ENCODE measurements around the gene NGFR.
A peak's percentile ranks its signal among the peaks of the same experiment; 100 is the strongest.
"Not testable (repeated sequence)": the region's sequence is repeated elsewhere in the genome, so short reads cannot be mapped to it uniquely, and the experiment has no call there.

The NGFR gene

DNA sequence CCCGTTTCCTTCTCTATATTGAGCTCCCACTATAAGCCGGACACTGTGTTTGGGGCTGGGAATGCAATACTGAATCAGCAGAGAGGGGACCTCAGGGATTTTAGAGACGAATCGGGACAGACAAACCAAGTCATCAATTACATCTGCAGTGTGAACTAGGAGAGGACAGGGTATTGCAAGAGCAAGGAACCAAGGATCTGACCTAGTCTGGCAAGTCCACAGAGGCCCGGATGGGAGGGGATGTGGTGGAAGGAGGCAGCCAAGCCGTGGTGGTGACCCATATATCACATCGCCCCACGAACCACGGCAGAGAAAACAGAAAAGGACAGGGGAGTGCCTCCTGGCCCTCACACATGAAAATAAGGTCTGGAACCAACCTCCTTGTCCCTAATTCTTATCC, 52.5 kb downstream of the NGFR start:
- peak; percentile 25 for DNase-seq

GRCh38 chr17:49548051-49548505, 53.0 kb downstream of the NGFR start:
- DNase-seq = peak; percentile 13

- peak; percentile 20 for DNase-seq
Measured at GRCh38 chr17:49548506-49549310, 53.6 kb downstream of the NGFR start.

- no peak for DNase-seq
Measured at GRCh38 chr17:49549311-49549605, 54.2 kb downstream of the NGFR start.

DNA sequence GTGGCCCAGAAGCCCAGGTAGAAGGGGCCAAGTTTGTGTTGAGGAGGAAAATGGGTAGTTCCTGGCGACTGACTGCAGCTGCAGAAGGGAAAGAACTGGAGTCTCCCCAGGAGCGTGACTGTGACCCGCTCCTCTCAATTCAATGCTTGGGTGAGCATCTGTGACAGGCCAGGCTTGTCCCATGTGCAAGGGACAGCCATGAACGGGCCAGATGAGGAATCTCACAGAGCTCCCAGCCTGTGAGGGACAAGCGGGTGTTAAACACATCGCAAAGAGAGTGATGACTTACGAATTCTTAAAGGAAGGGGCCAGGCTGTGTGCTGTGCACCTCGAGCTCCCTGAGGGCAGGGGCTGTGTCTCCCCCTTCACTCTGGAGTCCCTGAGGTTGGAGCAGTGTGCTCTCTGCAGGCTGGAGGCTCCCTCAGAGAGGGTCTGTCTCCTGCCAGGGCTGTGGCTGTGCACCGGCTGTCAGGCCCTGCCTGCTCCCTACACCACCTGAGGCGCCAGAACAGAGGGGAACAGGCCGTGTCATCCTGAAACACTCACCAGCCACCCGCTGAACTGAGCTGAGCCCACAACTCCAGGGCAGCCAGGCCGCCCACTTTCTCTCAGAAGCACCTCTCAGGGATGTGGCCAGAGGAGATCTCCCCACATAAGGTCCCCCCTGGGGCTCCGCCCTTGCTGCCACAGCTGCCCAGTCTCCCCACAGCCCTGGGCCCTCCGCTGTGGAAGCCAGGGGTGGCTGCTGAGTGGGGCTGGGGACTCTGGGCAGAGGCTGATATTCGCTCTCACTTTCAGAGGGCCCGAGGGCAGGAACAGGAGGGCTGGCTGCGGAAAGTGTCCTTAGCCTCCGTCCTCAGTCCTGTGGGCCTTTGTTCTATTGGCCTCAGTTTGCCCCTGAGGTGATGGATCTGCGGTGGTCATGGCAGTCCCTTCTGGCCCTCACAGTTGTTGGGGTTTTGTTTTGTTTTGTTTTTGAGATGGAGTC, 54.9 kb downstream of the NGFR start:
- peak; percentile 16 for DNase-seq

- DNase-seq = not testable (repeated sequence)
Measured at GRCh38 chr17:49550764-49551163, 55.7 kb downstream of the NGFR start.

GRCh38 chr17:49551221-49552069, 56.4 kb downstream of the NGFR start:
- no peak for DNase-seq

GRCh38 chr17:49552070-49552751, 57.1 kb downstream of the NGFR start:
- DNase-seq = peak; percentile 48

GRCh38 chr17:49553676-49554335, 58.7 kb downstream of the NGFR start:
- no peak for DNase-seq

- no peak for DNase-seq
Measured at GRCh38 chr17:49554694-49555494, 59.8 kb downstream of the NGFR start.

GRCh38 chr17:49555495-49556222, 60.6 kb downstream of the NGFR start:
- DNase-seq = no peak

DNA sequence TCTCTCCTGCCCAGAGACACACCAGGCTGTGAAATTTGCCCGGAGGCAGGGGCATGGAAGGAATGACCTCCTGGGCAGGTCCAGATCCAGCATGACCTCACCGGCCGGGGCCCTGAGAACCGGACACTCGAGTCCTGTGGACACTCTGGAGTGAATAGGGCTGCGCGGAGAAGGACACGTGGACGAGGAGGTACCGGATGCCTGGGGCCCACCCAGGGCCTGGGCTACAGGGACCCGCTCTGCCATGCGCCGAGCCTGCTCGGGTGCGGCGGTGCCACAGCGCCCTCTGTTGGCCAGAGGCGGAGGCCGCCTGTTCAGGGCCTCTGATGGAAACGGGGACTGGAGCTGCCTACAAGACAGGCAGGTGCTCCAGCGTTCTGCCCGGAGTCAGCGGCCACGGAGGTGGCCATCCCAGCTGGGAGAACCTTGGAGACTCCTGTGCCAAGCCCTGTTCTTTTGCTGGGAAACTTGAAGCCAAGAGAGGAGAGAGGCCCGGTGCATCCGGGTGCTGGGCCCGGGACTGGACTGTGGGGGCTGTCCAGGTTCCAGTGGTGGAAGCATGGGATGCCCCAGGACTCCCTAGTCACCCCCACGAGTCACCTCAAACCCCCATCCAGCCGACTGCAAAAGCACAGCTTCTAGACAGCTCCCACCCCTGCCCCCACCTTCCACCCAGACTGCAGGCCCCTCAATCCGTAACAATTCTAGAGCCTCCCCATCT, 61.3 kb downstream of the NGFR start:
- peak; percentile 93 for DNase-seq

DNA sequence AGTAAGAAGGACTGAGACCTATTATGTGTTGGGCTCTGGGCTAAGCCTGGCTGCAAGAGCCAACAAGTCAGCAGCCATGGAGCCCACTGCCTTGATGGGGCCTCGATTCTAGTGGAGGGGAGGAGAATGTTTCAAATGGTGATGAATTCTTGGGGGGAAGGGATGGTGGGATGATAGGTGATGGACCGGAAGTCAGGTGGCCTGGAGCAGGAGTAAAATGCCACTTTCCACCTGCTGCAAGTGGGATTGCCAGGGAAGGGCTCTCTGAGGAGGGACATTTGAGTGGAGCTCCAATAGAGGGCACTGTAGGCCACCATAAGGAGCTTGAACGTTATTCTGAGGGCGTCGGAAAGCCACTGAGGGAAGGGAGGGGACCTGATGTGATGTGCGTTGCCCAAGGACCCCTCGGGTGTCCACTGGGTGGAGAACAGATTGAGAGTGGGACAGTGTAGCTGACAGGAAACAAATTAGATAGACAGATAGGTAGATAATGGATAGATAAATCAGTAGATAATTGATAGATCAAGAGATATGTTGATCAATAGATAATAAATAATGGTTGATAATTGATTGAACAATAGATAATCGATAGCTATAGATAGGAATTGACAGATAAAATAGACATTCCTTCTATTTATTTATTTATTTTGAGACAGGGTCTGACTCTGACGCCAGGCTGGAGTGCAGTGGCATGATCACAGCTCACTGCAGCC, 62.4 kb downstream of the NGFR start:
- peak; percentile 80 for DNase-seq

Measured in eye (tissue), 1 donor.